ENCODE results near the gene NPHS1. TPM values are rescaled to one million over a fixed set of nuclear protein-coding genes. Genes with fewer than 3 reads are reported as not detected.
A peak's percentile ranks its signal among the peaks of the same experiment; 100 is the strongest.
"Not testable (repeated sequence)": the region's sequence is repeated elsewhere in the genome, so short reads cannot be mapped to it uniquely, and the experiment has no call there.

The NPHS1 gene
- total RNA-seq, 1 donor from 2014 or later = not detected

- ATAC-seq = peak; percentile 99
- peak; percentile 88 for DNase-seq (ENCODE audit: low spot score)
Measured at GRCh38 chr19:35879770-35880317, 27.5 kb upstream of the NPHS1 start.

DNA sequence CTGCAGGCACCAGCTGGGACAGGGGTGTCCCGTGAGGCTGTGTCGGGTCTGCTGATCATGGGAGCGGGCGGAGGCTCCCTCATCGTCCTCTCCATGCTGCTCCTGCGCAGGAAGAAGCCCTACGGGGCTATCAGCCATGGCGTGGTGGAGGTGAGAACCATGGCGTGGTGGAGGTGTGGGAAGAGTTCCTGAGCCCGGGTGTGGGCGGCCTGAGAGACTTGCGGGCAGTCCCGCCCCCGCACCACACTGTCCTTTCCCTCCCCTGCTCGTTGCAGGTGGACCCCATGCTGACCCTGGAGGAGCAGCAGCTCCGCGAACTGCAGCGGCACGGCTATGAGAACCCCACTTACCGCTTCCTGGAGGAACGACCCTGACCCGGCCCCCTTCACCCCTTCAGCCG is 26.8 kb upstream of the NPHS1 start:
- DNase-seq (ENCODE audit: low spot score) (no peak), ATAC-seq (no peak)

DNA sequence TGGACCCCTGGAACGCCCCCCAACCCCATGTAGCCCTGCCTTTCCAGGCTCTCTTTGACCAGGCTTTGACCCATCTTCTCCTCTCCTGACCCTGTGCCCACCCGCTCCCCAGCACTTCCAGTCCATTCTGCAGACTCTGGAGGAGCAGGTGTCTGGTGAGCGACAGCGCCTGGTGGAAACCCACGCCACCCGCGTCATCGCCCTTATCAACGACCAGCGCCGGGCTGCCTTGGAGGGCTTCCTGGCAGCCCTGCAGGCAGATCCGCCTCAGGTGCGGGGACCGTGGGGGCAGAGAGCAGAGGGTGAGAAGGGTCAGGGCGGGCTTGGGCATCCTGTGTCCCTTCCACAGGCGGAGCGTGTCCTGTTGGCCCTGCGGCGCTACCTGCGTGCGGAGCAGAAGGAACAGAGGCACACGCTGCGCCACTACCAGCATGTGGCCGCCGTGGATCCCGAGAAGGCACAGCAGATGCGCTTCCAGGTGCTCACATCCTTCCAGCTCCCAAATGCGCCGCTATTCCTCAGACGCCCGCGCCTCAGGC is 22.2 kb upstream of the NPHS1 start:
- ATAC-seq = no peak
- no peak for DNase-seq (ENCODE audit: low spot score)

- no peak for DNase-seq (ENCODE audit: low spot score)
- no peak for ATAC-seq
Measured at GRCh38 chr19:35872180-35872579, 19.9 kb upstream of the NPHS1 start.

DNA sequence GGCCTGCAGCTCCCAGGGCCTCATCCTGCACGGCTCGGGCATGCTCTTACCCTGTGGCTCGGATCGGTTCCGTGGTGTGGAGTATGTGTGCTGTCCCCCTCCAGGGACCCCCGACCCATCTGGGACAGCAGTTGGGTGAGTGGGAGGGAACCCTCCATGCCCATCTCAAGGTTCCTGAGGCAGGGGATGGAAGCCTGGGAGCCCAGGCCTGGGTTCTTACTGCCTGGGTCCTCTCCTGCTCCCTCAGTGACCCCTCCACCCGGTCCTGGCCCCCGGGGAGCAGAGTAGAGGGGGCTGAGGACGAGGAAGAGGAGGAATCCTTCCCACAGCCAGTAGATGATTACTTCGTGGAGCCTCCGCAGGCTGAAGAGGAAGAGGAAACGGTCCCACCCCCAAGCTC is 19.3 kb upstream of the NPHS1 start:
- no peak for DNase-seq (ENCODE audit: low spot score)

GRCh38 chr19:35870798-35871197 is 18.5 kb upstream of the NPHS1 start:
- ATAC-seq (no peak), DNase-seq (ENCODE audit: low spot score) (no peak)

More for the DNA sequence above, 19.3 kb upstream of the NPHS1 start:
- no peak for ATAC-seq

DNA sequence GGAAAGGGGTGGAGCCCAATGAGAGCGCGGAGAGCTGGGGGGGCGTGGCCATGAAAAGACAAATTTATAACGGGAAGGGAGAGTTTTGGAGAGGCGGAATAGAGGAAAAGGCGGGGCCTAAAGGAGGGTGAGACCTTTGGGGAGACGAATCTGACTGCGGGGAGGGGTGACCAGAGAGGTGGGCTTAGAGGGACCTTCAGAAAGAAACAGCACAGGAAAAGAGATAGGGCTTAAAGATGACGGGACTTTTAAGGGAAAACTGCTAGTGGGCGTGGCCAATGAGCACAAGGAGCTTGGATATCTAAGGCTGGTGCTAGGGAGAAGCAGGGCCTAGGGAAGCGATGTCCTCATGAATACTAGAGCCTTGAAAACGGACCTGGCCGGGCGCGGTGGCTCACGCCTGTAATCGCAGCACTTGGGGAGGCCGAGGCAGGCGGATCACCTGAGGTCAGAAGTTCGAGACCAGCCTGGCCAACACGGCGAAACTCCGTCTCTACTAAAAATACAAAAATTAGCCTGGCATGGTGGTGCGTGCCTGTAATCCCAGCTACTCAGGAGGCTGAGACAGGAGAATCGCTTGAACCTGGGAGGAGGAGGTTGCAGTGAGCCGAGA is 17.9 kb upstream of the NPHS1 start:
- ATAC-seq; DNase-seq (ENCODE audit: low spot score): not testable (repeated sequence)

GRCh38 chr19:35869327-35870123 is 17.2 kb upstream of the NPHS1 start:
- DNase-seq (ENCODE audit: low spot score) = no peak
- peak; percentile 10 for ATAC-seq

DNA sequence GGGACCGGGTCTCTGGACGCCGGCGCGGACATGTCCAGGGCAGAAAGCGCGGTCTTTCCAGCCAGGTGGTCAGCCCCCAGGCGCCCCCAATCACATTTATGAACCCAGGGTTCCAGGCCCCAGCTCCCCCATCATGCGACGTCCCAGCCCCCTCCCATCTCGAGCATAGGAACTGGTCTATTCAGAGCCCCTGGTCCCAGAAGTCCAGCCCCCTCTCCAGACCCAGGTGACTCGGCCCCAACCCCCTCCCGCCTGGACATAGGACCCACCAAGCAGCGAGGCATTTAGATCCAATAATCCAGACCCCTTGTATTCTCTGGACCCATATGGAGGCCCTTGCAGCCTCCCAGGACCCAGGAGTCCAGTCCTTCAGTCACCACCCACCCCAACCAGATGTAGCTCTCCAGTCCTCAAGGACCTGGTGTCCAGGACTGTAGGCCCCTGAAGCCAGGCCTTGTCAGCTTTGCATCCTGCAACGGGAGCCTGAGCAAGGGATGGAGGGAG is 16.6 kb upstream of the NPHS1 start:
- DNase-seq (ENCODE audit: low spot score) (no peak), ATAC-seq (no peak)

DNA sequence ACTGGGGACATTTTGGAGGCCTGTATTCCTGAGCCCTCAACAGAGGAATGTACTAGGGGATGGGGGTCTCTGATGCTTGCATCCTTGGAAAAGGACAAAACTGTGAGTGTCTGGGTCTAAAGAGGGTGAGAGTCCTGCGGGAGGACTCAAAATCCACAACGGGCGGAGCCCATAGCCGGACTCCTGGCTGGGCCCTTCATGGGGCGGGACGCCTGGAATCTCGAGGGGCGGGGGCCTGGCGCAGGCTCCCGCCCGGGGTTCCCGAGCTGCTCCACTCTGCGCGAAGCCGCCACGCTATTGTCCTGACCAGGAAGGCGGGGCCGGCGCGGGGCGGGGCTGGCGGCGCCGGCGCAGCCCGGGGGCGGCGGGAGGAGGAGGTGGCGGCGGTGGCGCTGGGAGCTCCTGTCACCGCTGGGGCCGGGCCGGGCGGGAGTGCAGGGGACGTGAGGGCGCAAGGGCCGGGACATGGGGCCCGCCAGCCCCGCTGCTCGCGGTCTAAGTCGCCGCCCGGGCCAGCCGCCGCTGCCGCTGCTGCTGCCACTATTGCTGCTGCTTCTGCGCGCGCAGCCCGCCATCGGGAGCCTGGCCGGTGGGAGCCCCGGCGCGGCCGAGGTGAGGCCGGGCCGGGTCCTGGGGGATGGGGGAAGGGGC is 16.0 kb upstream of the NPHS1 start, which contains the start of gene APLP1:
APLP1 (plus strand) TSS at position 403 of the 651 bp plus-strand sequence; CDS start at position 466, 63 bp downstream.
- ATAC-seq (peak; percentile 93), DNase-seq (ENCODE audit: low spot score) (peak; percentile 67)

DNA sequence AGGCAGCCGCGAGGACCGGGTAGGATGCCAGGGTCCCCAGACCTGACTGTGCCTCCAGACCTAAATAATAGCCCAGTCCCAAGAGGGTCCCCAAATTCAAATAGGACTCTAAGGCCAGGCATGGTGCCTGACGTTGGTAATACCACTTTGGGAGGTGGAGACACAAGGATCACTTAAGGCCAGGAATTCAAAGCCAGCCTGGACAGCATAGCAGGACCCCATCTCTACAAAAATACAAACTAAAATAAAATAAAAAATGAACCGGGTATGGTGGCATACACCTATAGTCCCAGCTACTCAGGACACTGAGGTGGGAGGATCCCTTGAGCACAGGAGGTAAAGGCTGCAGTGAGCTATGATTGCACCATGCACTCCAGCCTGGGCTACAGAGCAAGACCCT is 10.7 kb upstream of the NPHS1 start:
- DNase-seq (ENCODE audit: low spot score) (no peak), ATAC-seq (no peak)

DNA sequence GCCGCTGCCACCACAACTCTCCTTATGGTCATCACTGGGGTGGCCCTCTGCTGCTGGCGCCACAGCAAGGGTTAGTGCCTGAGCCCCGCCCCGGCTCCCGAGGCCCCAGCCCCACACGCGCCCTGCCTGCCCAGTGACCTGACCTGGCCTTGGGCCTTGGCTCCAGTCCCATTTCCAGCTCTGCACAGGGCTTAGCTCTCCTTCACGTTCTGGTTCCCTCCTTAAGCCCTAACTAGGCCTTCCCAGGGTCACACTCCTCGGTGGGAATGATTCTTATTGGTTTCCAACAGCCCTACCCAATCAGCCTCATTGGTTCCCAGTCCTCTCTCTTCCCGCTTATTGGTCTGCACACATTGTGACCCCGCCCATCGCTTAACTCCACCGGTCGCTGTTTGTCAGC is 10.2 kb upstream of the NPHS1 start:
- no peak for DNase-seq (ENCODE audit: low spot score)
- ATAC-seq = peak; percentile 71

DNA sequence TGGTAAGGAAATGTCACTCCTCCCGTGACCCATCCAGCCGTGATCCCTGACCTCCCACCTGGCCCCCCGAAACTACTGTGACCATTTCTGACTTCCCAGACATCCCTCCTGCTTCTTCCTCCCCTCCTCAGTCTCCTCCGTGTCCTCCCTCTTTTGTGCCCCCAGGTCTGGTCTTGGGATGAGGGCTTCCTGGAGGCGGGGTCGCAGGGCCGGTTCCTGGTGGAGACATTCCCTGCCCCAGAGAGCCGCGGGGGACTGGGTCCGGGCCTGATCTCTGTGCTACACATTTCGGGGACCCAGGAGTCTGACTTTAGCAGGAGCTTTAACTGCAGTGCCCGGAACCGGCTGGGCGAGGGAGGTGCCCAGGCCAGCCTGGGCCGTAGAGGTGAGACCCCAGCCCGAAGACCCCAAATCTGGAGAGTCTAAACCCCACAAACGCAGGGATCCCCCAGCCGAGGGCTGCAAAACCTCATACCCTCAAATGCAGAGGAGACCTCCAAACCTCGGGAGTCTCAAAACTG is 9.4 kb upstream of the NPHS1 start:
- DNase-seq (ENCODE audit: low spot score) (no peak), ATAC-seq (no peak)

- DNase-seq (ENCODE audit: low spot score) (no peak), ATAC-seq (peak; percentile 67)
Measured at GRCh38 chr19:35860818-35861639, 8.7 kb upstream of the NPHS1 start.

DNA sequence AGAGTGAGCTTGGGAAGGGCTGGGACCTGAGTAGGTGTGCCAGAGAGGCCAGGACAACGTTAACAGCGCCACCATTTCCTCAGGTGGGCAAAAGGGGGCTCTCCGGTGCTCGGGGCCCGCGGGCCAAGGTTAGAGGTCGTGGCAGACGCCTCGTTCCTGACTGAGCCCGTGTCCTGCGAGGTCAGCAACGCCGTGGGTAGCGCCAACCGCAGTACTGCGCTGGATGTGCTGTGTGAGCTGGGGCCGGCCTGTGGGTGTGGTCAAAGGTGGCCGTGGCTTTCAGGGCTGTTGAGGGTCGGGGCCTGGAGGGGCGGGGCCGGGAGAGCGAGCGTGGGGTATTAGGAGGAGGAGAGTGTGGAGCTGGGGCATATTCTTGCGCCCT is 8.1 kb upstream of the NPHS1 start:
- no peak for ATAC-seq
- no peak for DNase-seq (ENCODE audit: low spot score)

- ATAC-seq = no peak
- DNase-seq (ENCODE audit: low spot score) = no peak
Measured at GRCh38 chr19:35859414-35859813, 7.1 kb upstream of the NPHS1 start.

GRCh38 chr19:35858311-35858710 is 6.0 kb upstream of the NPHS1 start:
- no peak for ATAC-seq
- no peak for DNase-seq (ENCODE audit: low spot score)

DNA sequence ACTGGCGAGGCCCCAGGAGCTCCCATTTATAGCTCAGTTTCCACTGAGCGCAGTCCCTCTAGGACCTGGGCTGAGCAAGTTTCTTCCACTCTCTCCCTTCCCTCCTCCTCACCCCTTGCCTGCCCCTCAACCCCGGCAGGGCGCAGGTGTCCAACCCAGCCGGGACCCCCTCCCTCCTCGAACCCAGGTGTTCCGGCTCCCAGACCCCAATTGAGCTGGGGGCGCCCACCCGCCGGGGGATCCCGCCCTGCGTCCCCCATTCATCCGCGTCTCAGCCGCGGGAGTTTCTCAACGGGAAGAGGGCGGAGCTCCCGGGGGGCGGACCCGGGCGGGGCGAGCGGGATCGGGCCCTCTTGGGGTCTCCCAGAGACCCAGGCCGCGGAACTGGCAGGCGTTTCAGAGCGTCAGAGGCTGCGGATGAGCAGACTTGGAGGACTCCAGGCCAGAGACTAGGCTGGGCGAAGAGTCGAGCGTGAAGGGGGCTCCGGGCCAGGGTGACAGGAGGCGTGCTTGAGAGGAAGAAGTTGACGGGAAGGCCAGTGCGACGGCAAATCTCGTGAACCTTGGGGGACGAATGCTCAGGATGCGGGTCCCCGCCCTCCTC is 4.3 kb upstream of the NPHS1 start, which contains the start of gene KIRREL2:
KIRREL2 (plus strand) TSS at position 366 of the 604 bp plus-strand sequence; CDS start at position 575, 209 bp downstream.
- DNase-seq (ENCODE audit: low spot score) (no peak), ATAC-seq (peak; percentile 10)

DNA sequence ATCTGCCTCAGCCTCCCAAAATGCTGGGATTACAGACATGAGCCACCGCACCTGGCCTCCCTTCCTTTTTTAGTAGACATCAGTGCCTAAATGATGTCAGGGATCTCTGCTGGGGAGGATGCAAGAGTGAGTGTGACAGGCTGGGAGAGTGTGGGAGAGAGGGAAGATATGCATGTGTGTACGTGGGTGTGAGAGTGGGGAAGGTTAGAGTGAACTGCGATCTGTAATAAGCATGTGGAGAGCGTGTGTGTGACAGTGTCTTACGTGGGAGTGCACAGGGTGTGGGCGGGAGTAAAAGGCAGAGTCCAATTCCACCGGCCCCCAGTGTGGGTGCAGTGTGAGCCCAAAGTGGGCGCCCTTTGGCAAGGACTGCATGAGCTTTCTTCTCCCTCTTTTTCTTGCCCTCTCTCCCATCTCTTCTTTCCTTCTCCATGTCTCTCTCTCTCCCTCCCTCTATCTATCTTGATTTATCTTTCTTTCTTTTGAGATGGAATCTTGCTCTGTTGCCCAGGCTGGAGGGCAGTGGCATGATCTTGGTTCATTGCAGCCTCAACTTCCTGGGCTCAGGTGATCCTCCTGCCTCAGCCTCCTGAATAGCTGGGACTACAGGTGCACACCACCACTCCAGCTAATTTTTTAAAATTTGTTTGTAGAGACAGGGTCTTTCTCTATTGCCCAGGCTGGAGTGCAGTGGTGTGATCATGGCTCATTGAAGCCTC is 893 bp upstream of the NPHS1 start:
- DNase-seq (ENCODE audit: low spot score) (no peak), ATAC-seq (no peak)
